Embryonic facial prominence (tissue), 1 donor: ENCODE measurements around the gene MBP.

Source experiments
- DNase-seq: peaks from one replicate; pipeline ENCODE4 v3.0.0-alpha.2; 2016; ENCODE audit errors: extremely low spot score

MBP gene

DNA sequence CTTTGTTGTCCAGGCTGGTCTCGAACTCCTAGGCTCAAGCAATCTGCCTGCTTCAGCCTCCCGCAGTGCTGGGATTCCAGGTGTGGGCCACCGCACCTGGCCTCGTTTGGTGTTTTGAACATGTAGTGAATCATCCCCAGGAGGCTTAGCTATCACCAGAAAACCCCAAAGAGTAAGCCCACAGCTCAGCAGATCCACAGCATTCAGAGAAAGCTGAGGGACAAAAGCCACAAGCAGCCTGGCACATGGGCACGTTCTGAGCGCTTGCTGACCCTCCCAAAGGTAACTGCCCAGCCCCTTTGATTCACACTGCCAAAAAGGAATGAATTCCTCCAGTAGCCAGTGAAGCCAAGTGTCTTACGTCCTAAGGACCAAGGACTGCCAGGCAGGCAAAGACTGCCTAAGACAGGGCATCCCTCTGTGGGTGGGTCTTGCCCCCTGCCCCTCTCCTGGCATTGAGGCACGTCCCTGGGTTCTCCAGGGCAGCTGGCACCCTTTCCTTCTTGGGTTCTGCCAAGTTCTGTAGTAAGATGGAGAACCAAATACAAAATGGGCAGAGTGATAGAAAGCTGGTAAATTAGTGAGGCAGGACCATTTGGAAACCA, 31.7 kb downstream of the MBP start:
- DNase-seq, result no peak

DNA sequence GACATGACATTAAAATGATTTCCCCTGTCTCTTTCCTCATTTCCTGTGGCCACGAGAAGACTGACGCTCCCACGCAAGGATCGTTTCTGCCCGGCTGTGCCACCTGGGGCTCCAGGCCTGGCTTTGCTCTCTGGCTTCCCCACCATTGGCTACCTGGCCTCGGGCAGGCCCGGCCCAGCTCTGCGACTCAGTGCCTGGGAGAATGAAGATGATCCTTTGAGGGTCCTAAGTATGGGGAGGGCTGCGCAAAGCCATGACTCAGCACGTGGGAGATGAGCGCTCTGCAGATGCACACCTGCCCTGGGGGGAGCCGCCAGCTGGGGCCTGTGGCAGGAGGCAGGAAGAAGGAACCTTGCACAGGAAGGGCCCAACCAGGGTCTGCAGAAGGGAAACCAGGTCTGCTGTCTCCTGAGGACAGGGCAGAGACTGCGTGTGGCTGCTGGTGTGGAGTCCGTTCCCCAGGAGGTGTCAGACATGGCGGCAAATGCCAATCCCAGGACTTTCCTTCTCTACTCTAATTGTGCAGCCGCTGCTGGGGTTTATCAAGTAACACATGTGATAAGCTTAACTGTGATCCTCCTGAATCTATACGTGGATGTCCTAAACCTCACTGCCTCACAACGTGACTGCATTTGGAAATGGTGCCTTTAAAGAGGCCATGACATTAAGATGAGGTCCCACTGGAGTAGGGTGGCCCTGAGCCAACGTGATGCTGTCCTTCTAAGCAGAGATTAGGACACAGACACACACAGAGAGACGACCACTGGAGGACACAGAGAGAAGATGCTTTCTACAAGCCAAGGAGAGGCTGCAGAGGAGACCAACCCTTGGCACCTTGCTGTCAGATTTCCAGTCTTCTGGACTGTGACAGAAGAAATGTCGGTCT, 32.9 kb downstream of the MBP start:
- no peak for DNase-seq

DNA sequence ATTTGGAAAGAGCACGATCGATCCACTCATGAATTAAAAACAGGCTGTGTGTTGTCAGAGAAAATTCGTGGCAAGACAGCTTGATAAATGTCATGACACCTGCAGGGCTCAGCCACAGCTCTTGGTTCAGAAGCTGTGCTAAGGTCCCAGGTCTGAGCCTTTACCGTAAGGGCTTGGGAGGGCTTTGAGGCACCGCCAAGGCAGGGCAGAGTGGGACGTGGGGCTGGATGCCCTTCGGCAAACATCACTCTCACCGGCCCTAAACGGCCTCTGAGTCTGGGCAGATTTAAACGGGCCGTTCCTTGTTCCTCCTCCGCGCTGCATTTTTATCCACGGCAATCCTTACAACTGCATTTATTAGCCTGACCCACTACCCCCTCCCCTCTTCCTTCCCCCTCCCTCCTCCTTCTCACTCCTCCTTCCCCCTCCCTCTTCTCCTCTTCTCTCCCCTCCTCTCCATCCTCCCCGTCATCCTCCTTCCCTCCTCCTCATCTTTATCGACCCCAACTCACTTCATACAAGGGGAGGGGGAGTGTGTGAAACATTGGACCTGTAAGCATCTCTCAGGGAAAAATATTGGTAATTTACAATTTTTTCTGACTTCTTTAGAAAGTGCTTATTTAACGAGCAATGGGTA, 33.9 kb downstream of the MBP start:
- DNase-seq, result no peak

DNA sequence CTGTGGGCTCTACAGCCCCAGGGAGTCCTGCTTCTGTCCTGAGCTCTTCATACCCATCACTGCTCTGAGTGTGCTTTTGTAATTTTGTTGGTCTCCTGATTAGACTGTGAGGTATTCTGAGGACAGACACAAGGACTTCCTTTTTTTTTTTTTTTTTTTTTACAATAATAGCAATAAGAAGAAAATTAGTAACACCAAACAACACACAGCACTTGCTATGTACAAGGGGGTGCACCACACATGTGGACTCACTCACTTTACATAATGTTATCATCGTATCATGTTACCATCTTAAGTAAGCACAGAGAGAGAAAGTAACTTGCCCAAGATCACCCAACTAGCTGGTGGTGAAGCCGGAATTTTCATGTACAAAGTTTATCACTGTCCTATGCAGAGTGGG, 34.6 kb downstream of the MBP start:
- no peak for DNase-seq

DNA sequence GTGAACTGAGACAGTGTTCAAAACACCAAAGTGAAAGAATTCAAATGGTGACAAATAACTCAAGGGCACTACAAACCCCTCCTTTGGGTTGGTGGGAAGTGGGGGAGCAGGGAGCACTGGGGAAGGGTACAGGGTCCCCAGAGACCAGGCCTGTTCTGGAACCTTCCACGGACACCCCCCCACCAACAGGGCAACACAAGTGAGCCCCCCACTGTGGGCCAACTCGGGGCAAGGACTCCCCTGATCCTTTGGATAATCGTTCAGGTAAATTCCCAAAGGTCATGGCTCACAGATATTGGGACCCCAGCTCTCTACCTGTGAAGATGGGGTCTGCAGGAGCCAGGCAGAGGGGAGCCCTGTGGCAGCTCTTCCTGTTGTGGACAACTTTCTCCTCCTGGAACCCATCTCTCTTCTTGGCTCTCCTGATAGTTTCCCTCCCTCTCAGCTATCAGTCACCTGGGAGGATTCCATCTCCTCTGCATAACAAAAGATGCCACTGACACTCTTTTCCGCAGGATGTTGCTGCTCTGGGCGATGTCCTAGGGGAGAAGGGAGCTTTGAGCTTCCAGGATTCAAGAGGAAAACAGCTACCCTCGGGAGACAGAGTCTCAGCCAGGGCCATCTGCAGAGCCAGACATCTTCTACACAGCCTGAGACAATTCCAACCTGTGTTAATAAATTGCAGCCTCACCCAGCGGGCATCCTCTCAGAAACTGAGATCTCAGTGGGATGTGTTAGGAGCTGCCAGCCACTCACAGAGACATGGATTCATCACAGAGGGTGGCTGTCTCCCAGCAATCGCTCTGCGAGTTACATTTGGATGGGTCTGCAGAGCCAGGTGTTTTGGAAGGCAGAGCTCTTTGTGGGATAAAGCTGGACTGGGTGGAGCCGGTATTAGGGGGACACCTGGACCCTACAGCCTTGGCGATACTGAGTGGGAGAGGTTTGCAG, 35.4 kb downstream of the MBP start:
- DNase-seq, result no peak

DNA sequence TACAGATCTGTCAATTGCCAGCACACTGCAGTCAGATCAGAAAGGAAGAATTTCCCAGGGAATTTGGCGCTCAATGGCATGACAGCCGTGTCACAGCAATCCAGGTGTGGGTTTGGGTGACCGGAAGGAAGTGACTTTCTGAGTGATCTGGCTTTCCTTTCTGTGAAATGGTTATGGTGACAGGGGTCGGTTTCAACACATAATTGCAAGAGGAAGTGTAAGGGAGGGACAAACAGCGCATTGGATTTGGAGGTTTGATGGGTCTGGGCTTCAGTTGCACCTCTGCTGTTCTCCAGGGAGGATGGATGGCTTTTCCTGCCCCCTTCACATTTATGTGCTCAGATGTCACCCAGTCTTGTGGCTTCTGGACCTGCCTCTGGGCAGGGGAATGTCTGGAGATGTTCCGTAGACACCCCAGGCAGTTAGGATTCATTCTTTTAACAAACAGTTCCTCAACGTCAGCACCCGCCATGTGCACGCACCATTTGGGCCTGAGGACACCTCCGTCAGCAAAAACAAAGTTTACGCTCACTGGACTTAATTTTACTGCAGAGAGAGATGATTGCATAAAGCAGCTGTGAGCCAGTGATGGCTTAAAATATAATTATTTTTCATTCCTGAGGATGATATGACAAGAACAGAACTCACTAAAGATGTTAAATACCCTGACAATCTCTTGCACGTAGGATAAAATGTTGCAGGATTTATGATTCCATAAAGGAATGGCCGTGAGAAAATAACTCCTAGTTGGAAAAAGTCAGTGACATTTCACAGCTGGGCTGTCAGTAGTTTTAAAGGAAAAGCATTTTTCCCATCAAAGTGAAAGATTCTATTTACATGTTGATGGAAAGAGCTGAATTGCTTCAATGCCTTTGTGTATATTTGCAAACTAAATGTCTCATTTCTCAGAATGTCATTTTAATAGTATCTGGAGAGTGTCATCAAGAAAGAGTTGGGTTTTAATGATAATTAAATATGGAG, 36.9 kb downstream of the MBP start:
- no peak for DNase-seq

DNA sequence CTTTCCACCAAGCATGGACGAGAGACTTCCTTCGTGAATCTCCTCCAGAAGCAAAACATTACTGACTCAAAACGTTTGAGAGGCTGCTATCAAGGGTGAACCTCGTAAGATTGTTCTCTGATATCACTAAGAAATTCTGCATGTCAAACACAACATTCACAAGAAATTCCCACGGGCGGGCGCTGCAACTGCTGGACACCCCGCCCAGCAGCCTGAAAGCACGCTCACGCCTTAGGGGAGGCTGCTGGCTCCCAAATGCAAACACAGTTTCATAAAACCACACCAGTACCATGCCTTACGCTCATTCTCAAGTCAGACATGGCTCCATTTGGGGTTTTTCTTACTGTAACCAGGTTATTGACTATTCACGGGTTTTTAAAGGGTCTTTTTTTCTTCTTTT, 39.0 kb downstream of the MBP start:
- DNase-seq, result no peak

DNA sequence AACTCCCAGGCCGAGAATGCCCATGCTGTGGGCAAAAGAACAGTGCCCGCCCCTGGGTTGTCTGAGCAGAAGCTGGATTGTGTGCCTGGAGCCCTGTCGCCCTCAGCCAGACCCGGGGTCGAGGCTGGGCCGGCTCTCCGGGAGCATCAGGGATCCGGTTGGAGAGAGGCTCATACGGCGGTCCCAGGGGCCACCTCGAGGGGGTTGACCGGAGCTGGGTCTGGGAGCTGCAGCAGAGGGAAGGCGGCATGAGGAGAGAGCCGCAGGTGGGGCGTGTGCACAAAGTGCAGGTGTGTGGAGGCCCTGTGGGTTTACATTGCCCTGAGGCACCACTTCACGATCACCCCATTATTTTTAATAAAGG, 39.5 kb downstream of the MBP start:
- no peak for DNase-seq

DNA sequence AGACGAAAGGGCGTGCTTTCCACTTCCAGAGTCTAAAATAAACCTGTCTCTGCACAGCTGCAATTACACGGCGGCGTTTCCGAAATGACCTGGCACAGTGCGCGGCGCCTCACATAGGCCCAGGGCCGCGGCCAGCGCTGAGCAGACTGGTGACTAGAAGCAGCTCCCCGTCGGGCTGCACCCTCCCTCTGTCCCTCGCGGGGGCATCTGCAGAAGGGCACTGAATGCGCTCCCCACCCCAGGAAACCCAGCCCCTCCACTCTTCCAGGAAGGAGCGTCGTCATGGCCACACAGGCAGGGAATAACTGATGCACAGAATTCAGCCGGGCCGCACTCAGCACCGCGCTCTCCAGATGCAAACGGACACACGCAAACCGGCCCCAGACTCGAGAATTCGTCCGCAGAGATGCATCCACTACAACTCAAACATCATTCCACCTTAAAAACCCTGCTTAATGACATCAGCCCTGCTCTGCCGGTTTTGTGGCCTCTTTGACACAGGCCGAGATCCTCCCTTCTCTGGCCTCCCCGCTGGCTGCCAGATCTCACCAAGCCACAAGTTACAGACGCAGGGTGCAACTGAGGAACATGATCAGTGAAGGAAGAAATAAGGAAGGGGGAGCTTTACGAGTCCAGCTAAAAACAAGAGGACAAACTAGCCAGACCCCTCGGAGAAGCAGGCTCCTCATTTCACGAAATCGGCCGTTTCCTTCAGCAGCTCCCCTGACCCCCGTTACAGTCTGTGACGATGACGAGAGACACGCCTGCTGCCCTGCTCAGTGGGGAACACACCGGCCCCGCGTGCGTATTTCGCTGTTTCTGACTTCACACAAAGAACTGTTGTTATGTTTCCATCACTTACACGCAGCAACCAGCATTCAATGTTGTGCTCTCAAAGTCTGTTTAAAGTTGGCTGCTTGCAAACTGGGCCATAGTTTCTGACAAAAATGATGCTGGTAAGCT, 40.2 kb downstream of the MBP start:
- no peak for DNase-seq

DNA sequence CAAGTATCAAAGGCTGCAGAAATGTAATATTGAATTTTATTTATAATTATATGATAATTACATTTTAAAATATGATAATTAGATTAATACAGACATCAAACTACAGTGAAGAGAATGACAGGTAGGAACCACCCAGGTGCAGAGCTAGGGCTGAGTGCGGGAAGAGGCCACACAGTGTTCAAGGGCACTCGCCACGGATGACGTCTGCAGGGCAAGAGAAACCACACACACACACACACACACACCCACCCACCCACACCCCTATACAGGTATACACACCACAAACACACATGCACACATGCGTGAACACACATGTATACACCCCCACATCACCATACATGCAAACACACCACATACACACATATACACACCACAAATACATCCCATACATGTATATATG, 41.2 kb downstream of the MBP start:
- no peak for DNase-seq

DNA sequence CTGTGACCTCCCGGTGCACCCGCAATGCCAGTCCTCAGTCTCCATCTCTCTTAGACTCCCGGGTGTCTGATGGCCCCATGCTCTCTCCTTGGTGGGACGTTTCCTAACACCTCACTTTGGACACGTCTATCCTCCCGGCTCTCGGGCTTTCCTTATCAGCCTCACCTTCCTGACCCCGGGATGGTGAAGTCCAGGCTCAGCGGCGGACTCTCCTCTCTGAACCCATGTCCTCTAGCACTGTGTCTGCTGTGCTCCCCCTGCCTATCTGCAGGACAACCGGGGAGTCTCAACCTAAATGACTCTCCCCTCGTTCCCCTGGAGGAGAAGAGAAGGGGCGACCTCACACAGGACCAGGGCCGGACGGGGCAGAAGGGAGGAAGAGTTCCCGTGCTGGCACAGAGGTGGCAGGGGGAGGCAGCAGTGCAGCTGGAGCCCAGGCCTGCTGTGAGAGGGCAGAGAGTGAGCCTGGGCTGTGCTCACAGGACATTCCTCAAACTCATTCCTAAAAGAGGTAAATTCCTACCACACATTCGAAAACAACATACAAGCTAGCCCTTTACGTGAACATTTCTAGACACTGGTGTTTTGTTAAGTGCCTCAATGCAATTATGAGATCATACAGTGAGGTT, 41.9 kb downstream of the MBP start:
- no peak for DNase-seq

DNA sequence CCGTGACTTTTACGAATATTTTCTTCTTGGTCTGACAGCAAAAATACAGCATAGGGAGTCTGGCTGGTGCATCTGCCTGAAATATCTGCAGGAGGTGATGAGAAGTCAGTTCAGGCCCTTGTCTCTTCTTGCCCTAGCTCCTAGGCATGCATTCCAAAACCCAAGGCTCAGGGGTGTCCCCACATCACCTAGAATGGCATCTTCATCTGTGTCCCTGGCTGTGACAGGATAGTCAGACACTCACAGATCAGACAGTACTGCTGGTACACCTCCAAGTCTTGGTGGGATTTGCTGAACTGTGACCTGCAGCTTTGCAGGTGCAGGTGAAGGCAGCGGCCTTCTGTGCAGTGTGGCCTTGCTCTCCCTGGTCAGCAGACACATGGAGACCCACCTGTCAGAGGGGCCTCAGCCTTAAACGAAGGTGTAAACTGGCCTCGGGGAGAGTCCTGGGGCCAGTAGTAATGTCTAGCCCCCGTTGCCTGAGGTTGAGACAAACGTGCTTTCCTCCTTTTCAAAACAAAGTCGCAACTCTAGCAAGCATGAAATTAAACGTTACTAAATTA, 42.8 kb downstream of the MBP start:
- DNase-seq, result no peak

DNA sequence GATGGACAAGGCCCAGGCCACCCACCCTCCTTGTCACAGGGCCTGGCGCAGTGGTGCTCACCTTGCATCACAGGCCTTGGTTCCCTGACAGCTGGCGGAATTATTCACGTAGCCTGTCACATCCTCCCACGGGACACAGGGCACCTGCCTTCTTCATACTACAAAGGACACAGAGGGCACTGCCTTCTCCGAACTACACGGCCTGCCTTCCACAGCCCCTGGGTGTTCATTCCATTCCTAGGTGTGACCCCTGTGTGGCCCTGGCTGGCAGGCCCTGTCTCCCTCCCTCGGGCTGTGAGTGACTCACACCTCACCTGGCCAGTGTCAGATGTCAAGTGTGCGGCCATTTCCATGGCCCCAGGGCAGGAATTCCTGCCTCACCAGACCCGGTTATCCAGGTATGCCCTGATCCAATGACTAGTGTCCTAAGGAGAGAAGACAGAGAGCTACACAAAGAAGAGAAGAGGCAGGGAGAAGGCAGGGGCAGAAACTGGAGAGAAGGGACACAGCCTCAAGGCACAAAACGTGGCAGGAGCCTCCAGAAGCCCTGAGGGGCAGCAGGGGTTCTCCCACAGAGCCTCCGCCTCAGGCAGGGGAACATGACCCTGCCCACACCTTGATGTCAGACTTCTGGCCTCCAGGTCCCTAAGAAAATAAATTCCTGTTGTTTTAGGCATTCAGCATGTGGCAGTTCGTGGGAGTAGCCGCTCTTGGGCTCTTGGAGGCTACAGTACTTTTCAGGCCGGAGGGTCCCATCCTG, 43.4 kb downstream of the MBP start:
- no peak for DNase-seq

DNA sequence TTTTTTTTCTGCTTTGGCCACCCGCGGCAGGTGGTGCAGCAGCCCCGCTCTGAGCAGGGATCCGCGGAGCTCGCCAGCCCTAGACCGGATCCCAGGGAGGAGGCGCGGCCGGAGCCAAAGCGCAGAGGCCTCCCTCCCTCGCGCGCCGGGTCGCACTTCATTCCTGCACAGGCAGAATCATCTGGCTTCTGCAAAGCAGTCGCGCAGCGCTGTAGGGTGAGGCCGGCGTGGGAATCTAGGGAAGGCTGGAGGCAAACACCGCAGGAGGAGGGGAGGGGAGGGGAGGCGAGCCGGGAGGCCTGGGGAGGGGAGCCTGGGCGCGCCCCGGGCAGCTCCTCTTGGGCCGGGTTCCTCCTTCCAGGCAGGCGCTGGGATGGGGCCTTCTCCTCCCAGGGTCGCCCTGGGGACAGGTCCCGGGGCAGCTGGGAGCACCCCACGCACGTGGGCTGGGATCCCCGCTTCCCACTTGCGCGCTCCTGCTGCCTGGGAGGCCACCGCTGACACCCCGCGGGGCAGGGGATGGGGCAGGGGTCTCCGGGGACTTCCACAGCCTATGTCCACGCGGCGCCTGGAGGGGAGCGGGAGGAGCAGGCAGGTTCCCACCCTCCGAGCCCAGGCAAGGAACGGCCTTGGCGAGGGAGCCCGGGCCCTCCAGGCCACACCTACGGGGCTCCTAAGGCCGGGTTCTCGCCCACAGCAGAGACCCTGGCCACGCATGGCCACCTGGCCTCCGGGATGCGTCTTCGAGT, 45.0 kb downstream of the MBP start:
- no peak for DNase-seq

DNA sequence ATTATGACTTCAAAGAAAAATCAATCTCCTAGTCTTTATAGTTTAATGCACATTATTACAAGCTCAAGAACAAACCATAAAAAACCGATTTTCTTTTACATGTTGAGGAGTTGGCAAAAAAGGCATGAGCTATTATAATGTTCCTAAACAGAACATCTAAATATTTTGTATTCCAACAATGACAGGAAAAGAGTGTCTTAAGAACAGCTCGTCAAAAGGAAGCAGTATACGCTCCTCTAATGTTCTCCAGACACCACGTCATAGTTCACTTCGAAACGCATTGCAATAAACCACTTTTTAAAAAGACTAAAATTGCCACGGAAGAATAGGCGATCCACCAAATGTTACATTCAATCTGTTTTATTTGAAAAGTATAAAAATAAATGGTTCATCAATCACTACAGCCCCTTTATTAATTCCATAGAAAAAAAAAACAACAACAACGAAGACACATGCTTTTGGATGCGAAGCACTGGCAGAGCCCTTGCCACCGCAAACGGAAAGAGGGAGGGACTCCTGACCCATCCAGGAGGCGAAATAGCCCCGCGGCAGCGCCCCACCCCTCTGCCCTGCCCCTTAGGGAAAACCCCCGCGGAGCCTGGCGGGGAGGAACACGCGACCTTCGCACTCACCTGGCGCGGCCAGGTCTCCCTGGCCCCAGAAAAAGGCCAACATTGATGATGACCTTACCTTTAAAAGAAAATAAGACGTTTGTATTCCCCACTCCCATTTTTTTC, 45.8 kb downstream of the MBP start:
- DNase-seq, result no peak

DNA sequence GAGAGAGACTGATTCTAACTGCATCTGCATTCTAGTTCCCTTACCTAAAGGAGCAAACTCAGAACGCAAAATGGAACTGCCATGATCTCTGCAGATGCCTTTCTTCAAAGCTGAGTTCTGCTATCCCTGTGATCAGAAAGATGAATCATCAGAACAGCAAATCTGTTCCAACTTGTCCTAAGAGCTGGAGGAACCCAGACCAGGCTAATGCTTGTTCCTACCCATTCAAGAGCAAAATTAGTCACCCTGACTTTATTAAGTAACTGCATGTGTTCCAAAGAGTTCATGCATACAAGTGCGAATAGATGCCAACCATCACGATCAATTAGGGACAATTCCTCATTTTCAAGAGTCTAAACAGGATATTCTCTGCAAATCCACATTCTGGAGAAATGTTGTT, 46.5 kb downstream of the MBP start:
- no peak for DNase-seq

DNA sequence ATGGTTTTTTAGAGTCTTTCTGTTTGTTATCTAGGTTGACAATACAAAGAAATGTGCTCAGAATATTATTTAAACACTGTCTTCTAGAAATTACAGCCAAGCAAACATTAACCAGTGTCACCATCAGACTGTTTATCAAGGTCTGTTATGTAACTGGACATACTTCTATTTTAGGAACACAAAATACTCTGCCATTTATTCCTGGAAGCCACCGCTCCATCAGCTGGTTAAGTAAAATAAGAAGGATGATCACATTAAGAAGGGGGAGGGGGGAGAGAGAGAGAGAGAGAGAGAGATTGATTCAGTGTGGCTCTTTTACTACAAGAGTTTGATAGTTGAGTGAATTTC, 47.9 kb downstream of the MBP start:
- no peak for DNase-seq
